ENCODE measurements around the gene AKAP13. TPM values are rescaled to one million over a fixed set of nuclear protein-coding genes. Genes with fewer than 3 reads are reported as not detected.

Gene AKAP13
- total and polyA plus RNA-seq, 9 donors = 45.3 to 190 (median 98.6) TPM

DNA sequence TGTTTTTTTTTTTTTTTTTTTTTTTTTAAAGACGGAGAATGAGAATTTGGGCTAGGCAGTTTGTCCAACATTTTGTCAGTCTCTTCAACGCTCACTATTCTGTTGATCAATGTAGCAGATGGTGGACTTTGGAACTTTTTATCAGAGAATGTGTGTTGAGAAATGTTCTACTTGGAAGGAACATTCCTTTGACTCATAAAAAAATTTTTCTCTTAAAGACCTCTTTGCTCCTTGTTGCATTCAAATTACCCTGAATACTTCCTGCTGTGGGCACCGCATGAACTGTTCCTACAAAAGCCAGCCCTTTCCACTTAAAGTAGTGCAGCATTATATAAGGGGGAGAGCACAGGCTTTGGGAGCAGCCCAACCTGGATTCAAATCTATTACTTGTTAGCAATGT is 182.9 kb downstream of the AKAP13 start:
- H3K4me3 ChIP-seq = no peak overlapping the region
- DNase-seq = no peak
- H3K27me3 ChIP-seq = no peaks in the 10 kb centered on the region
- intact Hi-C loops (cut with DNase I) = no loop called here
- no peak overlapping the region for H3K27ac ChIP-seq
- H3K9me3 ChIP-seq = no peaks in the 10 kb centered on the region
- WGBS, 3 donors = 16 to 36% (median 32%) methylated on average over 3 of the region's 3 CpGs
- no peaks in the 10 kb centered on the region for H3K36me3 ChIP-seq
- H3K4me1 ChIP-seq (ENCODE audit: insufficient read depth) = no peaks in the 10 kb centered on the region
- TF ChIP-seq POLR2A (IDR thresholded peaks at IDR 0.05) = no peak

DNA sequence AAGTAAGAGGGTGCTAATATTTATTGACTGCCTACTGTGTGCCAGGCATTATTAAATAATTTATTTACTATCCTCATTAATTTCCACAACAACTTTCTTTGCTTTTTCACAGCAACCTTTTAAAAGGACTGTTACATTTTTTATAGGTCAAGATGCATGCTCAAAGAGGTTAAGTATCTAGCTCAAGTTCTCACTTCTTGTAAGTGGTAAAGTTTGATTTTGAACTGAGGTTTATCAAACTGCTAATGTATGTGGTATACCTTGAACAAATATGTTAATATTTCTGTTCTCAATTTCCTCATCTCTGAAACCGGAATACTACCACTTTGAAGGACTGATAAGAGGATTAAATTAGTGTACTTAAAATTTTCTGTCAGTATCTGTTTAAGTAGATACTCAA is 183.3 kb downstream of the AKAP13 start:
- intact Hi-C loops (cut with DNase I) = no loop called here
- Histone ChIP-seq H3K4me1 (ENCODE audit: insufficient read depth) (no peaks in the 10 kb centered on the region), H3K36me3 (no peaks in the 10 kb centered on the region), H3K4me3 (no peak overlapping the region), H3K27me3 (no peaks in the 10 kb centered on the region), H3K9me3 (no peaks in the 10 kb centered on the region), H3K27ac (no peak overlapping the region)
- TF ChIP-seq POLR2A (IDR thresholded peaks at IDR 0.05) (no peak), EP300 (IDR thresholded peaks at IDR 0.05) (no peak)
- no peak for DNase-seq
- 83 to 90% (median 89%) methylated on average over 1 of the region's 1 CpG for WGBS, 3 donors

DNA sequence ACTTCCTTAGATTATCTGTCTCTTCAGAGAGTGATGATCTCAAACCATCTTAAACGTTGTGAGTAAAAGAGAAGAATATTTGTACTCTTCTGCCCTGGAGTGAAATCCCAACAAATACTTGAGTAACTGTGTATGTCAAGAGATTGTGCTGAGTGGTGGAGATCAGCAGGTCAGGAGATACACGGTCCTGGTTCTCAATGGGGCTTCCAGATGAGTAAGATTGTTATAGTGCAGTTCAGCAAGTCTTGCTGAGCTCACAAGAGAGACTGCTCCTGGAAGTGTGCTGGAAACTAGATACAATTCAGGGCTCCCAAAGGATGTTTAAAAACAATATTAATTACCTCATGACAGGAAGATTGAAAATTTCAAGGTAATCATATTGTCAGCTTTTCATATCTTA is 184.3 kb downstream of the AKAP13 start:
- Histone ChIP-seq H3K27ac (no peak overlapping the region), H3K4me1 (ENCODE audit: insufficient read depth) (no peaks in the 10 kb centered on the region), H3K27me3 (no peaks in the 10 kb centered on the region), H3K9me3 (no peaks in the 10 kb centered on the region), H3K36me3 (no peaks in the 10 kb centered on the region), H3K4me3 (no peak overlapping the region)
- TF ChIP-seq POLR2A (IDR thresholded peaks at IDR 0.05) (no peak), EP300 (IDR thresholded peaks at IDR 0.05) (no peak)
- TF ChIP-seq, protein P1, sequence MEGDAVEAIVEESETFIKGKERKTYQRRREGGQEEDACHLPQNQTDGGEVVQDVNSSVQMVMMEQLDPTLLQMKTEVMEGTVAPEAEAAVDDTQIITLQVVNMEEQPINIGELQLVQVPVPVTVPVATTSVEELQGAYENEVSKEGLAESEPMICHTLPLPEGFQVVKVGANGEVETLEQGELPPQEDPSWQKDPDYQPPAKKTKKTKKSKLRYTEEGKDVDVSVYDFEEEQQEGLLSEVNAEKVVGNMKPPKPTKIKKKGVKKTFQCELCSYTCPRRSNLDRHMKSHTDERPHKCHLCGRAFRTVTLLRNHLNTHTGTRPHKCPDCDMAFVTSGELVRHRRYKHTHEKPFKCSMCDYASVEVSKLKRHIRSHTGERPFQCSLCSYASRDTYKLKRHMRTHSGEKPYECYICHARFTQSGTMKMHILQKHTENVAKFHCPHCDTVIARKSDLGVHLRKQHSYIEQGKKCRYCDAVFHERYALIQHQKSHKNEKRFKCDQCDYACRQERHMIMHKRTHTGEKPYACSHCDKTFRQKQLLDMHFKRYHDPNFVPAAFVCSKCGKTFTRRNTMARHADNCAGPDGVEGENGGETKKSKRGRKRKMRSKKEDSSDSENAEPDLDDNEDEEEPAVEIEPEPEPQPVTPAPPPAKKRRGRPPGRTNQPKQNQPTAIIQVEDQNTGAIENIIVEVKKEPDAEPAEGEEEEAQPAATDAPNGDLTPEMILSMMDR (IDR thresholded peaks at IDR 0.05) = no peak
- WGBS, 3 donors = 53 to 72% (median 62%) methylated on average over 2 of the region's 2 CpGs
- DNase-seq = no peak
- intact Hi-C loops (cut with DNase I) = no loop called here

DNA sequence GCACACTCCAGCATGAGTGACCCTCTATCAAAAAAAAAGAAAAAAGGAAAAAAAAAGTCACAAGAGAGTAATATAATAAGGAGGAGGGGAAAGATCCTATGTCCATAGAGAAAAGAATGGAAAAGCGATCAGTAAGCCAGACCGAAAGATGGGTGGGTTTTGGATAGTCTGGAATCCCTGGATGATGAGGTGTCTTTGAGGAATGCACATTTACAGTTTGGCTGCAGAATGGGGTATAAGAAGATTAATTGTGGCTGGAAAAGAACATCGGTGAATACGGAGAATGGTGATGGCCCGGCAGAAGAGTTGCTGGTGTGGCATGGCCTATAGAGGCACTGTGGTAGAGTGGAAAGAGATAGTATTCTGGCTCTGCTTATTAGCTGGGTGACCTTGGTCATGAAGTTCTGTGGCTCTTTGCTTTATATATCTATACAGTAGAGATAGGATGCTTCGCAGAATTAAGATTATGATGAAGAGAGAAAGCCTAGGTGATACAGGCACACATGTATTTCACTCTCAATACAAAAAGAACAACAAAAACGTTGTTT is 187.9 kb downstream of the AKAP13 start:
- Histone ChIP-seq H3K27ac (no peak overlapping the region), H3K27me3 (no peaks in the 10 kb centered on the region), H3K9me3 (no peaks in the 10 kb centered on the region), H3K4me1 (ENCODE audit: insufficient read depth) (peaks cover 2% of the 10 kb centered on the region), H3K4me3 (no peak overlapping the region), H3K36me3 (no peaks in the 10 kb centered on the region)
- 90 to 93% (median 91%) methylated on average over 7 of the region's 7 CpGs for WGBS, 3 donors
- DNase-seq = no peak
- TF ChIP-seq POLR2A (IDR thresholded peaks at IDR 0.05) (no peak), EP300 (IDR thresholded peaks at IDR 0.05) (no peak)
- TF ChIP-seq, protein P1 (IDR thresholded peaks at IDR 0.05) = no peak
- intact Hi-C loops (cut with DNase I) = no loop called here

DNA sequence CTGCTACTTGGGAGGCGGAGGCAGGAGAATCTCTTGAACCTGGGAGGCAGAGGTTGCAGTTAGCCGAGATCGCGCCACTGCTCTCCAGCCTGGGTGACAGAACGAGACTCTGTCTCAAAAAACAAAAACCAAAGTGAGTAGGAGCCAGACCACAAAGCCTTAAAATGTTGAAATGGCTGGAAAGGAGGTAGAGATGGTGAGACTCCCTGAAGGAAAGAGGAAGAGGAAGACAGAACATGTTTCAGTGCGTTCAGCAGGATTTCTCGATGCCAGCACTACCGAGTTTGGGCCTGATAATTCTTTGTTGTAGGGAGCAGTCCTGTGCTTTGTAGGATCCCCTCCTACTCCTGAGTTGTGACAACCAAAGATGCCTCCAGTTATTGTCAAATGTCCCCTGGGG is 189.9 kb downstream of the AKAP13 start:
- TF ChIP-seq, protein P1 (IDR thresholded peaks at IDR 0.05) = no peak
- TF ChIP-seq POLR2A (IDR thresholded peaks at IDR 0.05) (no peak), EP300 (IDR thresholded peaks at IDR 0.05) (no peak)
- Histone ChIP-seq H3K36me3 (no peaks in the 10 kb centered on the region), H3K4me1 (ENCODE audit: insufficient read depth) (peaks cover 2% of the 10 kb centered on the region), H3K4me3 (no peak overlapping the region), H3K9me3 (no peaks in the 10 kb centered on the region), H3K27ac (no peak overlapping the region), H3K27me3 (no peaks in the 10 kb centered on the region)
- 96 to 97% (median 96%) methylated on average over 8 of the region's 8 CpGs for WGBS, 3 donors
- intact Hi-C loops (cut with DNase I) = no loop called here
- no peak for DNase-seq

Measured in ovary (tissue), 9 donors.